H9 (cell line): ENCODE data around the gene SLC2A5. TPM values are rescaled to one million over a fixed set of nuclear protein-coding genes. Genes with fewer than 3 reads are reported as not detected.

Experiments
- DNase-seq: peaks from one replicate; pipeline ENCODE4 v3.0.0-alpha.2; 2017
- H2AFZ ChIP-seq: one replicate; pipeline ENCODE4 v1.6.1; 2013; ENCODE audit warnings: mild to moderate bottlenecking, low read length, control low read depth, moderate library complexity
- H2AK5ac ChIP-seq: 2 replicates; pipeline ENCODE4 v1.6.1; 2013; ENCODE audit warnings: low read length, control low read depth, mixed read lengths; ENCODE audit not compliant: insufficient read length
- H2BK120ac ChIP-seq: one replicate; pipeline ENCODE4 v1.6.1; 2013; ENCODE audit warnings: low read depth, mild to moderate bottlenecking, low read length, control low read depth, inconsistent platforms; ENCODE audit not compliant: poor library complexity, severe bottlenecking
- H2BK12ac ChIP-seq: 2 replicates; pipeline ENCODE4 v1.6.1; 2013; ENCODE audit warnings: low read length, control low read depth, mixed read lengths, low read depth; ENCODE audit not compliant: insufficient read length
- H2BK15ac ChIP-seq: 2 replicates; pipeline ENCODE4 v1.6.1; 2013; ENCODE audit warnings: low read depth, low read length, control low read depth
- H2BK20ac ChIP-seq: one replicate; pipeline ENCODE4 v1.6.1; 2013; ENCODE audit warnings: low read depth, mild to moderate bottlenecking, low read length, control low read depth, inconsistent platforms; ENCODE audit not compliant: poor library complexity, severe bottlenecking
- H2BK5ac ChIP-seq: 2 replicates; pipeline ENCODE4 v1.6.1; 2013; ENCODE audit warnings: low read length, control low read depth, mixed read lengths; ENCODE audit not compliant: insufficient read length
- H3K14ac ChIP-seq: 2 replicates; pipeline ENCODE4 v1.6.1; 2013; ENCODE audit warnings: low read length, control low read depth; ENCODE audit not compliant: insufficient read depth
- H3K18ac ChIP-seq: 2 replicates; pipeline ENCODE4 v1.6.1; 2013; ENCODE audit warnings: low read depth, mild to moderate bottlenecking, mixed read lengths, low read length, control low read depth; ENCODE audit not compliant: insufficient read length
- H3K23ac ChIP-seq: 2 replicates; pipeline ENCODE4 v1.6.1; 2013; ENCODE audit warnings: low read length, control low read depth, mixed read lengths, low read depth; ENCODE audit not compliant: insufficient read length
- H3K23me2 ChIP-seq: 2 replicates; pipeline ENCODE4 v1.6.1; 2013; ENCODE audit warnings: low read depth, mild to moderate bottlenecking, mixed read lengths, low read length, control low read depth; ENCODE audit not compliant: insufficient read length, poor library complexity, severe bottlenecking
- H3K27ac ChIP-seq: 2 replicates; pipeline ENCODE4 v1.5.1; 2013; ENCODE audit warnings: low read length, control low read depth, mixed read lengths, low read depth; ENCODE audit not compliant: insufficient read length
- H3K27me3 ChIP-seq: 2 replicates; pipeline ENCODE4 v1.6.1; 2013; ENCODE audit warnings: low read length, control low read depth, inconsistent platforms; ENCODE audit not compliant: insufficient read depth
- H3K4ac ChIP-seq: 2 replicates; pipeline ENCODE4 v1.6.1; 2013; ENCODE audit warnings: low read depth, mild to moderate bottlenecking, control low read depth, inconsistent platforms, low read length, moderate library complexity
- H3K4me1 ChIP-seq: 2 replicates; pipeline ENCODE4 v1.6.1; 2013; ENCODE audit warnings: low read length, control low read depth, inconsistent platforms; ENCODE audit not compliant: insufficient read depth
- H3K4me2 ChIP-seq: 2 replicates; pipeline ENCODE4 v1.6.1; 2013; ENCODE audit warnings: low read length, control low read depth, mixed read lengths; ENCODE audit not compliant: insufficient read length, insufficient read depth
- H3K56ac ChIP-seq: 2 replicates; pipeline ENCODE4 v1.6.1; 2013; ENCODE audit warnings: low read depth, mild to moderate bottlenecking, mixed read lengths, low read length, control low read depth; ENCODE audit not compliant: insufficient read length
- H3K79me1 ChIP-seq: 2 replicates; pipeline ENCODE4 v1.6.1; 2013; ENCODE audit warnings: low read depth, mild to moderate bottlenecking, moderate library complexity, low read length, control low read depth, inconsistent platforms; ENCODE audit not compliant: insufficient read depth, poor library complexity, severe bottlenecking
- H3K79me2 ChIP-seq: 2 replicates; pipeline ENCODE4 v1.6.1; 2013; ENCODE audit warnings: low read length, control low read depth, inconsistent platforms; ENCODE audit not compliant: insufficient read depth
- H3K9ac ChIP-seq: 2 replicates; pipeline ENCODE4 v1.6.1; 2013; ENCODE audit warnings: low read length, control low read depth, mixed read lengths; ENCODE audit not compliant: insufficient read length; ENCODE audit errors: extremely low read depth
- H3K9me3 ChIP-seq: one replicate; pipeline ENCODE4 v1.6.1; 2013; ENCODE audit warnings: low read depth, low read length, inconsistent platforms; ENCODE audit not compliant: control insufficient read depth
- H3T11ph ChIP-seq: one replicate; pipeline ENCODE4 v1.6.1; 2013; ENCODE audit warnings: mild to moderate bottlenecking, low read length, control low read depth, inconsistent platforms
- H4K20me1 ChIP-seq: one replicate; pipeline ENCODE4 v1.6.1; 2013; ENCODE audit not compliant: control insufficient read depth, insufficient read length, insufficient read depth
- H4K5ac ChIP-seq: 2 replicates; pipeline ENCODE4 v1.6.1; 2013; ENCODE audit warnings: low read depth, mild to moderate bottlenecking, mixed read lengths, low read length, control low read depth; ENCODE audit not compliant: insufficient read length
- H4K8ac ChIP-seq: replicated peaks from 2 replicates; pipeline ENCODE4 v1.6.1; 2013; ENCODE audit warnings: low read length, control low read depth, mixed read lengths, low read depth; ENCODE audit not compliant: insufficient read length
- H4K91ac ChIP-seq: 2 replicates; pipeline ENCODE4 v1.6.1; 2013; ENCODE audit warnings: low read depth, mild to moderate bottlenecking, moderate library complexity, mixed read lengths, low read length, control low read depth; ENCODE audit not compliant: insufficient read length
- H3K27ac Mint-ChIP-seq, 3 experiments: 2 replicates in 2 of 3; 3 replicates in 1 of 3; pipeline ENCODE4 v1.8.0; 2020 to 2021; ENCODE audit warnings: mixed read lengths in 3 of 3, mild to moderate bottlenecking in 1 of 3, moderate library complexity in 1 of 3
- H3K27me3 Mint-ChIP-seq: 2 replicates; pipeline ENCODE4 v1.8.0; 2021; ENCODE audit warnings: low read depth, mild to moderate bottlenecking, moderate library complexity, mixed read lengths
- H3K36me3 Mint-ChIP-seq, 3 experiments: 2 replicates in 2 of 3; 3 replicates in 1 of 3; pipeline ENCODE4 v1.8.0; 2020 to 2021; ENCODE audit warnings: low read depth in 3 of 3, mixed read lengths in 3 of 3; ENCODE audit not compliant: insufficient read depth in 1 of 3
- H3K4me1 Mint-ChIP-seq, 2 experiments: 2 replicates each; pipeline ENCODE4 v1.8.0; 2020; ENCODE audit warnings: mixed read lengths in 2 of 2
- H3K4me3 Mint-ChIP-seq, 2 experiments: 2 replicates in 1 of 2; 3 replicates in 1 of 2; pipeline ENCODE4 v1.8.0; 2020 to 2021; ENCODE audit warnings: mild to moderate bottlenecking in 2 of 2, mixed read lengths in 2 of 2, moderate library complexity in 1 of 2
- H3K9me3 Mint-ChIP-seq, 2 experiments: 2 replicates in 1 of 2; 3 replicates in 1 of 2; pipeline ENCODE4 v1.8.0; 2020; ENCODE audit warnings: mild to moderate bottlenecking in 2 of 2, mixed read lengths in 2 of 2, moderate library complexity in 1 of 2
- CTCF ChIP-seq: fragments of 200-600 bp; sonication (generic); conservative IDR thresholded peaks from 3 replicates; pipeline ENCODE4 v1.8.0; 2021; ENCODE audit warnings: antibody characterized with exemption, mild to moderate bottlenecking
- WGBS: extraction: QIAGEN DNeasy Blood & Tissue Kit; methylation state at CpG from one replicate; pipeline ENCODE4 v1.1.7; 2013; ENCODE audit warnings: missing lambda C conversion rate, low lambda C conversion rate, mixed read lengths; ENCODE audit not compliant: insufficient read length; ENCODE audit errors: extremely low coverage; 5-methylcytosine and 5-hydroxymethylcytosine counted together
- total RNA-seq: library from RNA; stranded (reverse); gene quantifications from 2 replicates; pipeline ENCODE4 v1.2.1, GENCODE V29; 2021

SLC2A5 gene
- total RNA-seq, 1 experiment from 2014 or later: not detected

- Mint-ChIP-seq H3K4me3 (no peak overlapping the region), H3K36me3 (no peaks in the 10 kb centered on the region), H3K27me3 (no peaks in the 10 kb centered on the region), H3K4me1 (peaks cover 12 to 21% of the 10 kb centered on the region in 2 experiments), H3K9me3 (no peaks in the 10 kb centered on the region; a peak in 1 of 5 replicates), H3K27ac (no peak overlapping the region)
- no peak overlapping the region for H2BK12ac ChIP-seq
- no peak for TF ChIP-seq CTCF
- no peak overlapping the region for H3K18ac ChIP-seq
- no peaks in the 10 kb centered on the region for H3K9me3 ChIP-seq
- no peak overlapping the region for H3K4me2 ChIP-seq
- no peaks in the 10 kb centered on the region for H4K20me1 ChIP-seq
- no peak overlapping the region for H3T11ph ChIP-seq
- H3K27me3 ChIP-seq: no peaks in the 10 kb centered on the region; the same call in 1 of the 2 replicates
- H2BK15ac ChIP-seq: no peak overlapping the region
- H3K4ac ChIP-seq: no peak overlapping the region
- no peak for DNase-seq
- no peak overlapping the region for H3K27ac ChIP-seq
- no peaks in the 10 kb centered on the region for H3K79me1 ChIP-seq
- H3K56ac ChIP-seq: no peak overlapping the region
- H3K14ac ChIP-seq: no peak overlapping the region
- no peaks in the 10 kb centered on the region for H3K79me2 ChIP-seq
- H3K9ac ChIP-seq: no peak overlapping the region
- no peak overlapping the region for H2BK5ac ChIP-seq
- H2BK120ac ChIP-seq: no peak overlapping the region
- no CpG with 5 or more reads among the region's 6 CpGs for WGBS
- H4K91ac ChIP-seq: no peak overlapping the region
- no peaks in the 10 kb centered on the region for H3K23me2 ChIP-seq
- H3K23ac ChIP-seq: no peak overlapping the region
- H4K8ac ChIP-seq: no peak overlapping the region
- no peak overlapping the region for H2AK5ac ChIP-seq
- H3K4me1 ChIP-seq: no peaks in the 10 kb centered on the region
- H2BK20ac ChIP-seq: no peak overlapping the region
- no peak overlapping the region for H4K5ac ChIP-seq
- H2AFZ ChIP-seq: no peak overlapping the region
These were observed 8.0 kb downstream of the SLC2A5 start for GRCh38 chr1:9061252-9061960.
